Astrocyte (in vitro differentiated cells and primary cell): Measurements from ENCODE around the gene ANXA2. TPM values are rescaled to one million over a fixed set of nuclear protein-coding genes. Genes with fewer than 3 reads are reported as not detected.

Source experiments
- DNase-seq: peaks from one replicate; pipeline ENCODE4 v3.0.0-alpha.2; 2010; ENCODE audit warnings: low read depth
- FAIRE-seq: peaks from 2 replicates; lab custom pipeline; 2011; peaks lifted over from hg19 to GRCh38; lab: Jason Lieb, UNC
- H2AFZ ChIP-seq: 2 replicates; pipeline ENCODE4 v1.6.0; 2012; ENCODE audit warnings: low read depth, low read length, inconsistent platforms
- H3K27ac ChIP-seq: 2 replicates; pipeline ENCODE4 v1.5.1; 2011; ENCODE audit warnings: low read depth, low read length, inconsistent platforms
- H3K27me3 ChIP-seq: 2 replicates; pipeline ENCODE4 v1.6.0; 2011; ENCODE audit warnings: low read length, inconsistent platforms; ENCODE audit not compliant: insufficient read depth
- H3K36me3 ChIP-seq: 2 replicates; pipeline ENCODE4 v1.5.1; 2011; ENCODE audit warnings: low read length, inconsistent platforms; ENCODE audit not compliant: insufficient read depth
- H3K4me1 ChIP-seq: 2 replicates; pipeline ENCODE4 v1.5.1; 2011; ENCODE audit warnings: low read length, inconsistent platforms; ENCODE audit not compliant: insufficient read depth
- H3K4me2 ChIP-seq: 2 replicates; pipeline ENCODE4 v1.6.0; 2012; ENCODE audit warnings: low read length, inconsistent platforms
- H3K4me3 ChIP-seq: 2 replicates; pipeline ENCODE4 v1.5.1; 2011; ENCODE audit warnings: low read depth, mild to moderate bottlenecking, low read length, inconsistent platforms; ENCODE audit not compliant: insufficient read depth
- H3K79me2 ChIP-seq: 2 replicates; pipeline ENCODE4 v1.6.0; 2012; ENCODE audit warnings: mild to moderate bottlenecking, low read length, inconsistent platforms; ENCODE audit not compliant: insufficient read depth
- H3K9ac ChIP-seq: 2 replicates; pipeline ENCODE4 v1.6.0; 2012; ENCODE audit warnings: mild to moderate bottlenecking, low read length, inconsistent platforms
- H3K9me3 ChIP-seq: 2 replicates; pipeline ENCODE4 v1.5.1; 2012; ENCODE audit warnings: low read depth, mild to moderate bottlenecking, low read length, inconsistent platforms; ENCODE audit not compliant: insufficient read depth
- H4K20me1 ChIP-seq: 2 replicates; pipeline ENCODE4 v1.6.0; 2012; ENCODE audit warnings: low read length, inconsistent platforms; ENCODE audit not compliant: insufficient read depth
- H3K27ac Mint-ChIP-seq: one replicate; pipeline ENCODE4 v1.8.0; 2021; ENCODE audit warnings: mild to moderate bottlenecking, mixed read lengths; ENCODE audit not compliant: unreplicated experiment
- H3K27me3 Mint-ChIP-seq: one replicate; pipeline ENCODE4 v1.8.0; 2021; ENCODE audit warnings: low read depth, mixed read lengths; ENCODE audit not compliant: unreplicated experiment
- H3K36me3 Mint-ChIP-seq: one replicate; pipeline ENCODE4 v1.8.0; 2021; ENCODE audit warnings: low read depth, mixed read lengths; ENCODE audit not compliant: unreplicated experiment
- H3K4me1 Mint-ChIP-seq: one replicate; pipeline ENCODE4 v1.8.0; 2021; ENCODE audit warnings: low read depth, mixed read lengths; ENCODE audit not compliant: unreplicated experiment
- H3K4me3 Mint-ChIP-seq: one replicate; pipeline ENCODE4 v1.8.0; 2021; ENCODE audit warnings: mild to moderate bottlenecking, moderate library complexity, mixed read lengths; ENCODE audit not compliant: unreplicated experiment
- H3K9me3 Mint-ChIP-seq: one replicate; pipeline ENCODE4 v1.8.0; 2021; ENCODE audit warnings: mild to moderate bottlenecking, mixed read lengths; ENCODE audit not compliant: unreplicated experiment
- EZH2 ChIP-seq: IDR thresholded peaks from 2 replicates; pipeline ENCODE4 v1.6.1; 2012; ENCODE audit warnings: mild to moderate bottlenecking, low read length, inconsistent platforms; ENCODE audit not compliant: insufficient read depth
- total RNA-seq: library from RNA; stranded (reverse); gene quantifications from 2 replicates; pipeline ENCODE4 v1.2.1, GENCODE V29; 2021
- TF ChIP-seq, protein P1 (sequence below): IDR thresholded peaks from 2 replicates; pipeline ENCODE4 v1.5.1; 2011; ENCODE audit warnings: low read depth, mild to moderate bottlenecking, inconsistent platforms, low read length, moderate library complexity; ENCODE audit not compliant: insufficient read depth

The ANXA2 gene
- total RNA-seq, 1 donor from 2014 or later: 2,599 TPM

DNA sequence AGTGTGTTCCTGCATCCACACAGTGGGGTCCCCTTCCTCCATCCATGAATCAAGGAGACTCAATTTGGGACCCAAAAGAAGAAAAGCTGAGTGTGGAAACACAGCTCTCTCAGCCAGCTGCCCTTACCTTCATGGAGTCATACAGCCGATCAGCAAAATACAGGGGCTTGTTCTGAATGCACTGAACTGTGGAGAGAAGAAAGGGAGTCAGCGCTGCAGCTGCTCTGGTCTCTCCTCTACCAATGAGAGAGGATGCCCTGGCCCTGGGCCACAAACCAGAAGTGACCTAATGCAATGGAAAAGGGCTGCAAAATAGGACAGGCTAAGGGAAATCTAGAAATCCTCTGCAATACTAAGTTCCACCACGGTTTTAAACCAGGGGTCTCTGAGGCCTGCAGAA is 46.7 kb downstream of the ANXA2 start:
- H3K27ac ChIP-seq: no peak overlapping the region
- H3K79me2 ChIP-seq: peaks cover 43% of the 10 kb centered on the region
- no peak overlapping the region for H2AFZ ChIP-seq
- no peaks in the 10 kb centered on the region for H3K9me3 Mint-ChIP-seq
- FAIRE-seq (no peak), DNase-seq (no peak)
- H4K20me1 ChIP-seq: peaks cover 96% of the 10 kb centered on the region
- no peaks in the 10 kb centered on the region for H3K27me3 Mint-ChIP-seq
- H3K36me3 ChIP-seq: peaks cover 91% of the 10 kb centered on the region
- TF ChIP-seq EZH2: no peak
- TF ChIP-seq, protein P1, sequence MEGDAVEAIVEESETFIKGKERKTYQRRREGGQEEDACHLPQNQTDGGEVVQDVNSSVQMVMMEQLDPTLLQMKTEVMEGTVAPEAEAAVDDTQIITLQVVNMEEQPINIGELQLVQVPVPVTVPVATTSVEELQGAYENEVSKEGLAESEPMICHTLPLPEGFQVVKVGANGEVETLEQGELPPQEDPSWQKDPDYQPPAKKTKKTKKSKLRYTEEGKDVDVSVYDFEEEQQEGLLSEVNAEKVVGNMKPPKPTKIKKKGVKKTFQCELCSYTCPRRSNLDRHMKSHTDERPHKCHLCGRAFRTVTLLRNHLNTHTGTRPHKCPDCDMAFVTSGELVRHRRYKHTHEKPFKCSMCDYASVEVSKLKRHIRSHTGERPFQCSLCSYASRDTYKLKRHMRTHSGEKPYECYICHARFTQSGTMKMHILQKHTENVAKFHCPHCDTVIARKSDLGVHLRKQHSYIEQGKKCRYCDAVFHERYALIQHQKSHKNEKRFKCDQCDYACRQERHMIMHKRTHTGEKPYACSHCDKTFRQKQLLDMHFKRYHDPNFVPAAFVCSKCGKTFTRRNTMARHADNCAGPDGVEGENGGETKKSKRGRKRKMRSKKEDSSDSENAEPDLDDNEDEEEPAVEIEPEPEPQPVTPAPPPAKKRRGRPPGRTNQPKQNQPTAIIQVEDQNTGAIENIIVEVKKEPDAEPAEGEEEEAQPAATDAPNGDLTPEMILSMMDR: no peak
- H3K27me3 ChIP-seq: no peaks in the 10 kb centered on the region
- H3K4me1 ChIP-seq: peaks cover 19% of the 10 kb centered on the region
- H3K4me3 Mint-ChIP-seq: no peak overlapping the region
- H3K4me3 ChIP-seq: no peak overlapping the region
- H3K9me3 ChIP-seq: peaks cover 8% of the 10 kb centered on the region
- H3K4me2 ChIP-seq: no peak overlapping the region
- H3K27ac Mint-ChIP-seq: peak overlapping the region; percentile 44
- no peak overlapping the region for H3K9ac ChIP-seq
- H3K4me1 Mint-ChIP-seq: peaks cover 55% of the 10 kb centered on the region
- H3K36me3 Mint-ChIP-seq: peaks cover 67% of the 10 kb centered on the region

DNA sequence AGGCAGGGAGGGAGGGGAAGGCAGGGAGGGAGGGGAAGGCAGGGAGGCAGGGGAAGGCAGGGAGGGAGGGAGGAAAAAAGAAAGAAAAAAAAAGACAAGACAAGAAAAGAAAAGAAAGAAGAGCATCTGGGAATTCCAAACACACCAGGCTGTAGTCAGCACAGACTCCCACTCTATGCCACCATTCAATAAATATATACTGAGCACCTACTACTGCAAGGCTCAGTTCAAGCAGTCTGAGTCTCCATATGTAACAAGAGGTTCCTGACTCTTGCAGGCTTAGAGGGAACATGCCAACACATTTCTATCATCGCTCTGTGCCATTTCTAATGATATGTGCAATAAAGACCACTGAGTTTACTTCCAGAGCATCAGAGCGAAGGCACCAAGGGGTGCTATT is 47.7 kb downstream of the ANXA2 start:
- Histone ChIP-seq H3K4me2 (no peak overlapping the region), H3K27ac (no peak overlapping the region), H3K36me3 (peaks cover 91% of the 10 kb centered on the region), H3K4me3 (no peak overlapping the region), H3K4me1 (peaks cover 19% of the 10 kb centered on the region), H3K9ac (no peak overlapping the region), H2AFZ (no peak overlapping the region), H3K27me3 (no peaks in the 10 kb centered on the region), H4K20me1 (peaks cover 96% of the 10 kb centered on the region), H3K79me2 (peaks cover 34% of the 10 kb centered on the region), H3K9me3 (peaks cover 4% of the 10 kb centered on the region)
- H3K9me3 Mint-ChIP-seq: no peaks in the 10 kb centered on the region
- no peaks in the 10 kb centered on the region for H3K27me3 Mint-ChIP-seq
- peak overlapping the region; percentile 44 for H3K27ac Mint-ChIP-seq
- H3K4me3 Mint-ChIP-seq: no peak overlapping the region
- peaks cover 50% of the 10 kb centered on the region for H3K4me1 Mint-ChIP-seq
- FAIRE-seq (no peak), DNase-seq (no peak)
- H3K36me3 Mint-ChIP-seq: peaks cover 64% of the 10 kb centered on the region
- TF ChIP-seq EZH2: no peak
- TF ChIP-seq, protein P1: no peak

DNA sequence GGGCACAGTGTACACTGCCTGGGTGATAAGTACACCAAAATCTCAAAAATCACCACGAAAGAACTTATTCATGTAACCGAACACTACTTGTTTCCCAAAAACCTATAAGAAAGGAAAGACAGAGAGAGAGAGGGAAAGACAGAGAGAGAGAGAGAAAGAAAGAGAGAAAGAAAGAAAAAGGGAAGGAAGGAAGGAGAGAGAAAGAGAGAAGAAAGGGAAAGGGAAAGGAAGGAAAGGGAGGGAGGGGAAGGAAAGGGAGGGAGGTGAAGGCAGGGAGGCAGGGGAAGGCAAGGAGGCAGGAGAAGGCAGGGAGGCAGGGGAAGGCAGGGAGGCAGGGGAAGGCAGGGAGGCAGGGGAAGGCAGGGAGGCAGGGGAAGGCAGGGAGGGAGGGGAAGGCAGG is 48.2 kb downstream of the ANXA2 start:
- FAIRE-seq (no peak), DNase-seq (no peak)
- no peaks in the 10 kb centered on the region for H3K27me3 Mint-ChIP-seq
- Histone ChIP-seq H3K4me2 (no peak overlapping the region), H3K36me3 (peaks cover 88% of the 10 kb centered on the region), H3K27me3 (no peaks in the 10 kb centered on the region), H2AFZ (no peak overlapping the region), H4K20me1 (peaks cover 96% of the 10 kb centered on the region), H3K9ac (no peak overlapping the region), H3K79me2 (peaks cover 28% of the 10 kb centered on the region), H3K9me3 (no peaks in the 10 kb centered on the region), H3K27ac (no peak overlapping the region), H3K4me3 (no peak overlapping the region), H3K4me1 (peaks cover 15% of the 10 kb centered on the region)
- H3K4me1 Mint-ChIP-seq: peaks cover 48% of the 10 kb centered on the region
- peaks cover 64% of the 10 kb centered on the region for H3K36me3 Mint-ChIP-seq
- H3K4me3 Mint-ChIP-seq: no peak overlapping the region
- TF ChIP-seq, protein P1: no peak
- TF ChIP-seq EZH2: no peak
- H3K9me3 Mint-ChIP-seq: no peaks in the 10 kb centered on the region
- H3K27ac Mint-ChIP-seq: no peak overlapping the region
